Prostate gland (tissue), 2 donors: Measurements from ENCODE around the gene ARMH2.

ENCODE experiments used
- POLR2A ChIP-seq: fragments of 450-650 bp; IDR thresholded peaks from one replicate; pipeline ENCODE4 v1.6.1; 2016; ENCODE audit warnings: antibody characterized with exemption, mild to moderate bottlenecking
- POLR2AphosphoS5 ChIP-seq: sonication (generic); formaldehyde crosslinking; IDR thresholded peaks from one replicate; pipeline ENCODE4 v1.6.1; 2017; ENCODE audit warnings: antibody characterized with exemption
- TF ChIP-seq, protein P1 (sequence below), 4 experiments: fragments of 200-600 bp in 2 of 4; fragments of 450-650 bp in 2 of 4; sonication (generic) in 2 of 4; IDR thresholded peaks; 1 replicate in 3 of 4; 2 replicates in 1 of 4; pipeline ENCODE4 v1.5.1; 2016 to 2019; ENCODE audit warnings: antibody characterized with exemption in 4 of 4, mild to moderate bottlenecking in 2 of 4, moderate library complexity in 2 of 4

DNA sequence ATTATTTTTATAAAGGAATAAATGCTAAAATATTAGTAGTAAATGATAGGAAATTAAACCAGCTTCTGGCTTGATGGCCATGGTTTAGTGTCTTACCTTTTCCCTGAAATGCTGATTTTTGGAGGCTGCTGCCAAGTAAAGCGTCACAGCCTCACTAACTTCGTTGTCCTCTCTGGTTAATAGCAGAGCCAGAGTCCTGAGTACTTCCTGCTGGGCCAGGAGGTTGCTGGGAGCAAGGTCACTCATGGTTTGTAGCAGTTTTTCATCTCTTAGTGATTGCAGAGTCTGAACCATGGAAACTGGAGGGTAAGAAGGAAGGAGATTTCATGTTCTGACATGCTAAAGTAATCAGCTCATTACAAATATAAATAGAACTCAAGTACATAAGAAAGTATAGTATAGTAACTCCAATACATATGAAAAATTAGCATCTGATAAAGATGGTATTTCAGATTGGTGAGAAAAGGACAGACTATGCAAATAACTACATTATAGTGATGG is 26.5 kb upstream of the ARMH2 start:
- TF ChIP-seq, protein P1, sequence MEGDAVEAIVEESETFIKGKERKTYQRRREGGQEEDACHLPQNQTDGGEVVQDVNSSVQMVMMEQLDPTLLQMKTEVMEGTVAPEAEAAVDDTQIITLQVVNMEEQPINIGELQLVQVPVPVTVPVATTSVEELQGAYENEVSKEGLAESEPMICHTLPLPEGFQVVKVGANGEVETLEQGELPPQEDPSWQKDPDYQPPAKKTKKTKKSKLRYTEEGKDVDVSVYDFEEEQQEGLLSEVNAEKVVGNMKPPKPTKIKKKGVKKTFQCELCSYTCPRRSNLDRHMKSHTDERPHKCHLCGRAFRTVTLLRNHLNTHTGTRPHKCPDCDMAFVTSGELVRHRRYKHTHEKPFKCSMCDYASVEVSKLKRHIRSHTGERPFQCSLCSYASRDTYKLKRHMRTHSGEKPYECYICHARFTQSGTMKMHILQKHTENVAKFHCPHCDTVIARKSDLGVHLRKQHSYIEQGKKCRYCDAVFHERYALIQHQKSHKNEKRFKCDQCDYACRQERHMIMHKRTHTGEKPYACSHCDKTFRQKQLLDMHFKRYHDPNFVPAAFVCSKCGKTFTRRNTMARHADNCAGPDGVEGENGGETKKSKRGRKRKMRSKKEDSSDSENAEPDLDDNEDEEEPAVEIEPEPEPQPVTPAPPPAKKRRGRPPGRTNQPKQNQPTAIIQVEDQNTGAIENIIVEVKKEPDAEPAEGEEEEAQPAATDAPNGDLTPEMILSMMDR (IDR thresholded peaks at IDR 0.05) = no peak
- TF ChIP-seq POLR2A (no peak), POLR2AphosphoS5 (no peak)
